Ureter (tissue), 1 donor: ENCODE data around the gene TTC24. TPM values are rescaled to one million over a fixed set of nuclear protein-coding genes. Genes with fewer than 3 reads are reported as not detected.
"Not testable (repeated sequence)": the region's sequence is repeated elsewhere in the genome, so short reads cannot be mapped to it uniquely, and the experiment has no call there.

Experiments
- DNase-seq: peaks from one replicate; pipeline ENCODE4 v3.0.0-alpha.2; 2020; ENCODE audit warnings: low spot score
- total RNA-seq: library from RNA; stranded (reverse); gene quantifications from one replicate; pipeline ENCODE4 v1.2.4, GENCODE V29; 2023
- donor health status: DM: yes; HTN: yes; CAD: no.

Gene TTC24
- not detected for total RNA-seq

- DNase-seq, result no peak
Observed at GRCh38 chr1:156579472-156579871, at the start of gene TTC24. TTC24 (plus strand) TSS chr1:156579723; CDS start chr1:156581365, 1,642 bp downstream.

GRCh38 chr1:156530006-156530405 lies 49.5 kb upstream of the TTC24 start:
- no peak for DNase-seq

DNA sequence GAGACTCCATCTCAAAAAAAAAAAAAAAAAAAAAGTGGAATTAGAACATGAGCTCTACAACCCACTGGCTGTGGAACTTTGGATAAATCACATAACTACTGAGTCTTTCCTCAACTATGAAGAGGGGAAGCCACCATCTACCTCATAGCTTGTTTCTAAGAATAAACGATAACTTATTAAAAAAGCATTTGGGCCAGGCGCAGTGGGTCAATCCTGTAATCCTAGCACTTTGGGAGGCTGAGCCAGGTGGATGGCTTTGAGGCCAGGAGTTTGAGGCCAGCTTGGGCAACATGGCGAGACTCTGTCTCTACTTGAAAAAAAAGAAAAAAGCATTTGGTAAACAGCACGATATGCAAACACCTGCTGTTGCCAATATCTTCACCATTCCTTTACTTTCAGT lies 47.1 kb upstream of the TTC24 start:
- DNase-seq, result no peak

DNA sequence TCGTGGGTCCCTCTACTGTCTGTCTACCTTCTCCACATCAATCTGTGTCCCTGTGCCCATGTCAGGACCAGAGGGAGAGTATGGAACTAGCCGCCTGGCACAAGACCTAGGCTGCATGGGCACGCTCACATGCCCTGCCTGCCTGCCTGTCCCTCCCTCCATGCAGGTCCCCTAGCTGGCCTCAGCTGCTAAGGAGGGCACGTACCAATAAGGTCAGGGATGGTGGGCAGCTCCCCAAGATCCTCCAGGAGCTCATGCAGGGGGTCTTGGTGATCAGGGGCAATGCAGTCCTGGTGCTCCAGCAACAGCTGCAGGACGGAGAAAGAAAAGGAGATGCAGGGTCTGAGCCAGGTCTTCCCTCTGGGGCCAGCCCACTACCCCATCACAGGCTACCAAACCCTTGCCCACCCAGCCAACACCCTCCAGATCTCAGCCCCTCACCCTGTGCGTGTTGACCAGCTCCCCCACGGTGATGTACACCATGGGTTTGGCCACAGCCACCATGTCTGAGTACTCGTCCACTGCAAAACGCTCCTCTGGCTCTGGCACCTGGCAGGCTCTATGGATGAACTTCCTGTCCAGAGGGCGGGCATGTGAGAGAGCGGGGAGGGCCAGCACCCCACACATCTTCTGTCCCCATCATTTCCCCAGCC lies 45.8 kb upstream of the TTC24 start:
- no peak for DNase-seq

DNA sequence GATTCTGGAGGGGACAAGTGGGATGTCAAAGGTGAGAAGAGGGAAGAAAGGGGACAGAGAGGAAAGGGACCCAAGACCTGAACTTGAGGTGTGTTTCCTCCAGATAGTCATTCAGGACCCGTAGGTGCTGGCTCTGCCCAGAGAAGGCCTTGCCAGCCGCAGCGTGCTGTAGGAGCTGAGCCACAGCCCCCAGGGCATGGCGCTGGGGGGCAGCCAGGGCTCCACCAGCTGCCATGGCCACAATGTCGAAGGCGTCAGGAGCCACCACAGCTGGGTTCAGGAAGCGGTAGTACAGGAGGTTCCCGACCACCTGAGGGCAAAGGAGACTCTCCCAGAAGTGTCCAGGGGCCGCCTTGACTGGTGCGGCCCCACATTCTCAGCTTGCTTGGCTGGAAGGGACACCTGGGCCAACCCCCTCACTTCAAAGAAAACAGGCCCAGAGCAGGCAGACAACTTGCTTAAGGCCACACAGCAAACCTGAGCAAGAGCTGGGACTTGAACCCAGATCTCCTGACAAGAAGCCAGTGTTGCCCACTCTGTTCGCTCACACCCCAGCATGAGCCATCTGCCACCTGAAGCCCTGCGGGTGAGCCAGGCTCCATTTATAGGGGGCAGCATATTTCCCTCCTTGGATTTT lies 45.0 kb upstream of the TTC24 start:
- no peak for DNase-seq

DNA sequence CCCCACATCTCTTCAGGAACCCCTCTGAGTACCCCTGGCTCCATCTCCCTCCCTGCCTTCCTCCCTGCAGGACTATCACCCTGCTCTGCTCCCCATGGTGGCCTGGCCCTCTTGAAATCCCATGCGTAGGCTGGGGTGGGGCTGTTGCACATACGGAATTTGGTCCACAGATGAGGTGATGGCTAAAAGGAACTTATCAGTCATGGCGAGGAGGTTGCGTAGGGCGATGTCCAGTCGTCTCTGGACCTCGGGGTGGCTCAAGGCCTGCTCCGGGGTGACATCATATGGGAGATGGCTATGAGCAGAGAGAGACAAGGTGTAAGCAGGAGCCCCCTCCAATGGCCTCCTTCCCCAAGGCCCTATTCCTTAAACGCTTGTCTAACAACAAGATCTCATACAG lies 42.5 kb upstream of the TTC24 start:
- no peak for DNase-seq

DNA sequence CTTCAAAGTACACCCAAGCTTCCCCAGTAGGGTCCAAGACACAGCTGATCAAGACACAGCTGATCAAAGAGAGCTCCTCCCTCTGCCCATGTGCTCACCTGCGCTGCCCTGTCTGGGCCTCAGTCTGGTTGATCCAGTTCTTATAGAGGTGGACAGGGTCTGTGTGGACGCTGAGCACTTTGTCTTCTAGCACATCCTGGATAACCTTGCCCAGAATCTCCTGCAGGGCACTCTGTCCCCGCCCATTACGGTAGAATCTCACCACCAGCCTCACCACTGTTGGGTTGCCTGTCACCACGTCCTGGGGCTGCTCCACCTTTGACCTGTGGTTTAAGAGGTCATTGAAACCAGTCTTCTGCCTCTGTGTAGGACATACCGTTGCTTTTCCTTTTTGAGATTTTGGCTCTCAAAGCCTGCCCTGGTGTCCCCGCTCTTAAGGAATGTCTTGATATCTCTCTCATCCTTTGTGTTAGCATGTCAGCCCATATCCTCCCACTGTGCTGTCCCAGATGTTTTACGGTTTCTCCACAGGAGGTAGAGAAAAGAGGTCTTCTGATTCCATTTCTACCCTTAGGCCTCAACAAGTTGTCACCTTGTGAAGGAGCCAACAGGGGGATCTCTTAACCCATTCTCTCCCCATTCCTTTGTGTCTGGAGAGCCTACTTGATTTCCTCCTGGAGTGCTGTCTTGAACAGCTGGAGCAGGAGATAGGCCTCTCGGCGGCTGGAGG lies 40.6 kb upstream of the TTC24 start:
- no peak for DNase-seq

DNA sequence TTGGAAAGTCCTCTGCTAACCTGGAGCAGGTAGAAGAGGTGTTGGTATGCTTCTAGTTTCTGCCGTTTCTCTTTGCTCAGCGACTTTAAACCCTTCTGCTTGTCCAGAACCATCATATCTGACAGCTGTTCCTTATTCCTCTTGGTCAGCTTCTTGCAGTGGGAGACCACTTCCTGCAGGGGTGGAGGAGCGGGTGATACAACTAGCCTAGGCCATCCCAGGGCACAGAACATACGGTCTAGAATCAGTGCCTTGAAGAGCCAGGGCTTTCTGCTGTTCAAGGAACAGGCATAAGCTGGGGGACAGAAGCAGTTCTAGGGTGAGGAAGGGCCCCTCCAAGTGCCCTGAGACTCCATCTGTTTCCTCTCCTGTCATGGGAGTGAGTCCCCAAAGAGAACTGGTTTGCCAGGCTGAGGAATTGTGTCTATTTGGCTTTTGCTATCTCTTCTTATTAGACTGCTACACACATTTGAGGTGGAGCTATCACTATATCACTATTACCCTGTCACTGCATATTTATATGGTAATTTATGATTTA lies 39.6 kb upstream of the TTC24 start:
- no peak for DNase-seq

GRCh38 chr1:156540955-156541354 lies 38.6 kb upstream of the TTC24 start:
- DNase-seq, result no peak

DNA sequence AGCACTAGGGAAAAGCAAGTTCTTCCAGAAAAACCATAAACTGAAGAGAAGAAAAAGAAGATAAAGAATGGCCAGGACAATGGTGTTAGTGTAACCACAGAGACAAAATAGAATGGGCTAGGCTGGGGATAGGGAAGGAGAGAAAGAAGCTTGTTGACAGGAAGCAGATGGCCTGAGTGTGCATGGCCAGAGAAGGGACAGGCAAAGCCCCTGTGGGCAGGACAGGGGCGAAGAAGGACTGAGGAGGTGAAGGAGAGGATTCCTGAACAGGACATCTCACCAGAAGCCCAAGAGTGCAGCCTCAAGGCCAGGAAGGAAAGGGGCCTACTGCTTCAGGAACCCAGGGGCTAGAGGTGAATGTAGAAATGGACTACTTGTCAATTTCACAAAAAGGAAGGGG lies 36.5 kb upstream of the TTC24 start:
- DNase-seq, result no peak

DNA sequence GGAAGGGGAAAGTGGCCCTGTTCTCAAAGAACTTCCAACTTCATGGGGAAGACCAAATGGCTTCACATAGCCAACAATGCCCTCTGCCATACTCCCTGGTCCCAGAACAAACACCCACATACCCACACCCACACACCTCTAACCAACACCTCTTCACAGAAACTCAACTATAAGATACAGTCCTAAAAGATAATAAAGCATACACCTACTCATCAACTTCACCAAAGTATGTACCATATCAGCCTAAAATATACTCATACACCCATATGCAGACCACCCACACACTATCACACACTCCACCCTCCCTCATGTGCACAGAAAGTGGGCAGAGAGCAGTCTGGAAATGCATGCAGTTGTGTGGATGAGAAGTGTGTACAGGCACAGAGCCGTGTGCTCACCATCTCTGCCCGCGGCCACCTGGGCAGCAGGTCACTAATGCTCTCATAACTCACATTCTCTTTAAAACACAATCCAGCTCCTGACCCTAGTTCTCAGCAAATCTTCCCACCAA lies 34.9 kb upstream of the TTC24 start:
- DNase-seq, result no peak

- DNase-seq, result no peak
Observed at GRCh38 chr1:156546267-156546666, 33.3 kb upstream of the TTC24 start.

- no peak for DNase-seq
Observed at GRCh38 chr1:156547434-156547833, 32.1 kb upstream of the TTC24 start.

GRCh38 chr1:156547982-156548381 lies 31.5 kb upstream of the TTC24 start:
- no peak for DNase-seq

- DNase-seq, result no peak
Observed at GRCh38 chr1:156549390-156549789, 30.1 kb upstream of the TTC24 start.

GRCh38 chr1:156549831-156550230 lies 29.7 kb upstream of the TTC24 start:
- DNase-seq, result no peak

DNA sequence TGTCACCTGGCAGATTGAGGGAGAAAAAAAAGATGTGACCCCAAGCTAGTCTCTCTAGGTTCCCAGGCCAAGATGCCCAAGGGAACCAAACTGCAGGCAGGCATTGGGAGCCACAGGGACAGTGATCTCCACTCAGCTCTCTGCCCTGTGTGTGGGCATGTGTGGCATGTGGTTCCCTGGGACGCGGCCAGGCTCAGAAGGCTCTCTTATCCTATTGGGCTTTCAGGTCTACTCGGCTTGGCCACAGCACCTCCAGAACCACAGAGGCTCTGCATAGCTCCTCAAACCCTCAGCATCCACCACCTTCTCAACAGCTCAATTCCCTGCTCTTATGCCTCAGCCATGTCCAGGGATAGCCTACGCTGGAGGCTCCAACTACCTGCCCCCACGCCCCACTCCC lies 29.2 kb upstream of the TTC24 start:
- no peak for DNase-seq

- no peak for DNase-seq
Observed at GRCh38 chr1:156551066-156551643, 28.4 kb upstream of the TTC24 start.

GRCh38 chr1:156551869-156552268 lies 27.7 kb upstream of the TTC24 start:
- no peak for DNase-seq

DNA sequence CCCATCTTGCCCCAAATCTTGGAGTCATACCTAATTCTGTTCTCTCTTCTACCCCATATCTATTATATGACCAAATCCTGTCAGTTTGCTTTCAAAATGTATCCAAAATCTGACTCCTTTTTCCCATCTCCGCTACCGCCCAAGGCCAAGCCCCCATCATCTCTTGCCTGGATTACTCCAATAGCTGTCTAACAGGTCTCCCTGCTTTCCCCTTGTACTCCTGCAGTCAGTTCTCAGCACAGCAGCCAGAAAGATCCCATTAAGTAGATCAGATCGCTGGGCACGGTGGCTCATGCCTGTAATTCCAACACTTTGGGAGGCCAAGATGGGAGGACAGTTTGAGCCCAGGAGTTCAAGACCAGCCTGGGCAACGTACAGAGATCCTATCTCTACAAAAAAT lies 27.0 kb upstream of the TTC24 start:
- no peak for DNase-seq

GRCh38 chr1:156552937-156553336 lies 26.6 kb upstream of the TTC24 start:
- DNase-seq, result not testable (repeated sequence)

DNA sequence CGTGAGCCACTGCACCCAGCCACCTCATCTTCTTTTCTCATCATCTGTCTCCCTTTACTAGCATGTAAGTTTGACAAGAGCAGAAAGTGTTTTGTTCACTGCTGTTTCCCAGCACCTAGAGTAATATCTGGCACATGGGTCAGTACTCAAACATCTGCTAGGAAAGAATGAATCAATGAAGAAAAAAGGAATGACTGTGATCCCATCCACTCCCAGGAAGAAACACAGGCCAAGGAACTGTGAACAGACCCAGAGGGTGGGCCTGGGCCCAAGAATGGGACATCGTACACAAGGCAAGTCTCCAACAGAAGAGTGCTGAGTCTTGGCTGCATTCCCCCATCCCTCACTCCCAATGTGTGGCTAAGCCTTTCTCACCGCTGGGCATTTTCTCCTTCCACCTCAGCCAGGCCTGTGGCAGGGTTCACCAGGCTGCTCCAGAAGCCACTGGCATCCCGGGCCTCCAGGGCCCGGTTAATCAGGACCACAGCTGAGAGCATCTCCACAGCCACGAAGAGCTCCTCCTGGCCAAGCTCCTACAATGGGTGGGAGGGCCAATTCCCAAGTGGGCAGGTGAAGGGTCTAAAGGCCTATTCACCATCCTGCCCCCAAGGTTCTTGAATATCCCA lies 25.6 kb upstream of the TTC24 start:
- DNase-seq, result no peak
